Measurements from ENCODE around the gene CIB2. TPM values are rescaled to one million over a fixed set of nuclear protein-coding genes. Genes with fewer than 3 reads are reported as not detected.

CIB2 gene
- total and polyA plus RNA-seq, 2 experiments from 2014 or later: 40.5 to 48.9 TPM

- Histone ChIP-seq H3K9me3 (ENCODE audit: low read depth) (no peaks in the 10 kb centered on the region), H3K27ac (no peak overlapping the region), H3K4me1 (ENCODE audit: insufficient read depth) (no peaks in the 10 kb centered on the region), H4K20me1 (ENCODE audit: insufficient read depth, poor library complexity, severe bottlenecking) (no peaks in the 10 kb centered on the region), H2AFZ (no peak overlapping the region), H3K9me2 (replicated peaks; ENCODE audit: insufficient read depth) (no peaks in the 10 kb centered on the region), H3K79me2 (no peaks in the 10 kb centered on the region), H3K36me3 (replicated peaks; ENCODE audit: insufficient read depth, low read depth) (no peaks in the 10 kb centered on the region), H3K27me3 (no peaks in the 10 kb centered on the region), H3K4me2 (no peak overlapping the region), H3K4me3 (no peak overlapping the region)
- WGBS (ENCODE audit: low lambda C conversion rate, missing lambda C conversion rate): 94% methylated on average over 3 of the region's 3 CpGs
- DNase-seq (ENCODE audit: low spot score): no peak
- TF ChIP-seq EZH2phosphoT487 (IDR thresholded peaks at IDR 0.05; ENCODE audit: low read depth, severe bottlenecking, unreplicated experiment) (no peak), CTCF (IDR thresholded peaks at IDR 0.05; ENCODE audit: poor library complexity) (no peak), EZH2 (IDR thresholded peaks at IDR 0.05; ENCODE audit: borderline replicate concordance) (no peak)
These were observed 19.5 kb downstream of the CIB2 start for GRCh38 chr15:78111788-78112187.

- Histone ChIP-seq H3K4me2 (no peak overlapping the region), H3K27ac (no peak overlapping the region), H3K36me3 (replicated peaks; ENCODE audit: insufficient read depth, low read depth) (no peaks in the 10 kb centered on the region), H3K9me2 (replicated peaks; ENCODE audit: insufficient read depth) (no peaks in the 10 kb centered on the region), H3K4me3 (no peak overlapping the region), H3K4me1 (ENCODE audit: insufficient read depth) (no peaks in the 10 kb centered on the region), H3K79me2 (no peaks in the 10 kb centered on the region), H3K27me3 (no peaks in the 10 kb centered on the region), H2AFZ (no peak overlapping the region), H4K20me1 (ENCODE audit: insufficient read depth, poor library complexity, severe bottlenecking) (no peaks in the 10 kb centered on the region), H3K9me3 (ENCODE audit: low read depth) (no peaks in the 10 kb centered on the region)
- no peak for DNase-seq (ENCODE audit: low spot score)
- no peak for TF ChIP-seq EZH2phosphoT487 (IDR thresholded peaks at IDR 0.05; ENCODE audit: low read depth, severe bottlenecking, unreplicated experiment)
- TF ChIP-seq CTCF (IDR thresholded peaks at IDR 0.05; ENCODE audit: poor library complexity): no peak
- no peak for TF ChIP-seq EZH2 (IDR thresholded peaks at IDR 0.05; ENCODE audit: borderline replicate concordance)
- WGBS (ENCODE audit: low lambda C conversion rate, missing lambda C conversion rate): 97% methylated on average over 10 of the region's 10 CpGs
These were observed 20.2 kb downstream of the CIB2 start for GRCh38 chr15:78110916-78111475.

DNA sequence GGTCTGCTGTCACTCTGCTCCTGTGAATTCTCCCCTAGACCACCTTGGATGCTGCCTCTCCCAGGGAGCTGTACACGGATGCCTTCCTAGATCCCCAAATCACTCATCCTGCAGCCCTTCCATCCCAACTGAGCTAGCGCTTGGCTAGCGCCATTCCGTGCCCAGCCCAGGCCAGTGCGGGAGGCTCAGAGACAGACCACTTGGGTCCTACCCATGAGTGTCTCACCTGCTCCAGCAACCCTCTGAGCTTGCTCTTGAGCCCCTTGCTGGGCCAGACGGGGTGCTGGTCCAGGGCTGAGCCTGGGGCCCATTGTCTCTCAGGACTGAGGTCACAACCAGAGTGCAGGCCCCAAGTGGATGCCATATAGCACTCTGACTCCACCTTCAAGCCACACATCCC lies 21.1 kb downstream of the CIB2 start:
- H3K4me1 ChIP-seq (ENCODE audit: insufficient read depth): no peaks in the 10 kb centered on the region
- no peak for TF ChIP-seq EZH2phosphoT487 (IDR thresholded peaks at IDR 0.05; ENCODE audit: low read depth, severe bottlenecking, unreplicated experiment)
- no peak for TF ChIP-seq CTCF (IDR thresholded peaks at IDR 0.05; ENCODE audit: poor library complexity)
- no peak for TF ChIP-seq EZH2 (IDR thresholded peaks at IDR 0.05; ENCODE audit: borderline replicate concordance)
- H3K27me3 ChIP-seq: no peaks in the 10 kb centered on the region
- H3K79me2 ChIP-seq: no peaks in the 10 kb centered on the region
- no peak overlapping the region for H3K27ac ChIP-seq
- no peak overlapping the region for H3K4me3 ChIP-seq
- H2AFZ ChIP-seq: no peak overlapping the region
- no peaks in the 10 kb centered on the region for H4K20me1 ChIP-seq (ENCODE audit: insufficient read depth, poor library complexity, severe bottlenecking)
- H3K4me2 ChIP-seq: no peak overlapping the region
- no peak for DNase-seq (ENCODE audit: low spot score)
- H3K36me3 ChIP-seq (replicated peaks; ENCODE audit: insufficient read depth, low read depth): no peaks in the 10 kb centered on the region
- WGBS (ENCODE audit: low lambda C conversion rate, missing lambda C conversion rate): 98% methylated on average over 6 of the region's 6 CpGs
- H3K9me3 ChIP-seq (ENCODE audit: low read depth): no peaks in the 10 kb centered on the region
- H3K9me2 ChIP-seq (replicated peaks; ENCODE audit: insufficient read depth): no peaks in the 10 kb centered on the region
